PC-3 (cell line): ENCODE measurements around the gene EFCAB12.

Source experiments
- CTCF ChIP-seq: fragments of 300-600 bp; sonication (generic); conservative IDR thresholded peaks from 2 replicates; pipeline ENCODE4 v1.5.1; 2017; ENCODE audit warnings: antibody characterized with exemption, low read depth, mild to moderate bottlenecking, low read length
- EZH2 ChIP-seq: fragments of 300-600 bp; sonication (generic); IDR thresholded peaks from one replicate; pipeline ENCODE4 v1.6.1; 2017; ENCODE audit warnings: antibody characterized with exemption, mild to moderate bottlenecking, low read length; ENCODE audit not compliant: unreplicated experiment

- TF ChIP-seq CTCF (no peak), EZH2 (no peak)
These were observed 19.9 kb upstream of the EFCAB12 start for GRCh38 chr3:129448186-129448895.
